Neural cell (in vitro differentiated cells): Measurements from ENCODE around the gene DERA. TPM values are rescaled to one million over a fixed set of nuclear protein-coding genes. Genes with fewer than 3 reads are reported as not detected.
"Not testable (repeated sequence)": the region's sequence is repeated elsewhere in the genome, so short reads cannot be mapped to it uniquely, and the experiment has no call there.

ENCODE experiments used
- H2AFZ ChIP-seq: fragments of 200-600, 300-800 bp; sonication (generic), shearing (Covaris generic); 2 replicates; pipeline ENCODE4 v1.6.0; 2014; ENCODE audit warnings: low read depth, mild to moderate bottlenecking, antibody characterized with exemption, low read length, moderate library complexity
- H3F3A ChIP-seq: fragments of 200-600 bp; shearing (Covaris generic); 2 replicates; pipeline ENCODE4 v1.6.1; 2016; ENCODE audit warnings: mild to moderate bottlenecking, moderate library complexity, mixed read lengths, antibody characterized with exemption, low read length; ENCODE audit not compliant: insufficient read depth, poor library complexity, severe bottlenecking
- H3K27ac ChIP-seq: fragments of 200-600, 300-800 bp; sonication (generic), shearing (Covaris generic); 2 replicates; pipeline ENCODE4 v1.5.1; 2014; ENCODE audit warnings: mild to moderate bottlenecking, low read length, moderate library complexity
- H3K27me3 ChIP-seq: fragments of 300-800, 200-600 bp; sonication (generic), shearing (Covaris generic); 2 replicates; pipeline ENCODE4 v1.6.0; 2014; ENCODE audit warnings: mild to moderate bottlenecking, low read depth, low read length, moderate library complexity; ENCODE audit not compliant: insufficient read depth
- H3K36me3 ChIP-seq: fragments of 300-800, 200-600 bp; sonication (generic), shearing (Covaris generic); 2 replicates; pipeline ENCODE4 v1.5.1; 2014; ENCODE audit warnings: mild to moderate bottlenecking, antibody characterized with exemption, low read length, moderate library complexity; ENCODE audit not compliant: insufficient read depth
- H3K4me2 ChIP-seq: fragments of 300-800, 200-600 bp; sonication (generic), shearing (Covaris generic); 2 replicates; pipeline ENCODE4 v1.6.0; 2014; ENCODE audit warnings: mild to moderate bottlenecking, low read length
- H3K4me3 ChIP-seq: fragments of 300-800, 200-600 bp; sonication (generic), shearing (Covaris generic); 2 replicates; pipeline ENCODE4 v1.5.1; 2014; ENCODE audit warnings: mild to moderate bottlenecking, low read length, moderate library complexity
- H3K79me2 ChIP-seq: fragments of 200-600 bp; shearing (Covaris generic); replicated peaks from 2 replicates; pipeline ENCODE4 v1.6.0; 2014; ENCODE audit warnings: mild to moderate bottlenecking, low read length, moderate library complexity; ENCODE audit not compliant: insufficient read depth
- H3K9ac ChIP-seq: fragments of 300-800, 200-600 bp; sonication (generic), shearing (Covaris generic); 2 replicates; pipeline ENCODE4 v1.6.1; 2016; ENCODE audit warnings: mild to moderate bottlenecking, low read length, mixed read lengths
- H3K9me2 ChIP-seq: fragments of 200-600 bp; shearing (Covaris generic); 2 replicates; pipeline ENCODE4 v1.6.1; 2016; ENCODE audit warnings: mild to moderate bottlenecking, low read length, mixed read lengths; ENCODE audit not compliant: insufficient read depth
- H3K9me3 ChIP-seq: fragments of 200-600, 300-800 bp; sonication (generic), shearing (Covaris generic); 2 replicates; pipeline ENCODE4 v1.6.1; 2016; ENCODE audit warnings: mild to moderate bottlenecking, mixed run types, low read length, moderate library complexity, mixed read lengths
- H4K20me1 ChIP-seq: fragments of 200-600 bp; shearing (Covaris generic); 2 replicates; pipeline ENCODE4 v1.6.1; 2016; ENCODE audit warnings: mild to moderate bottlenecking, mixed run types; ENCODE audit not compliant: insufficient read depth
- EP300 ChIP-seq: fragments of 450-650 bp; conservative IDR thresholded peaks from 2 replicates; pipeline ENCODE4 v1.6.1; 2014; ENCODE audit warnings: antibody characterized with exemption, mild to moderate bottlenecking, moderate library complexity; ENCODE audit not compliant: poor library complexity, severe bottlenecking
- EZH2 ChIP-seq: fragments of 200-600, 300-800 bp; shearing (Covaris generic), sonication (generic); IDR thresholded peaks from 2 replicates; pipeline ENCODE4 v1.6.1; 2014; ENCODE audit warnings: antibody characterized with exemption, low read length, borderline replicate concordance, mild to moderate bottlenecking; ENCODE audit not compliant: insufficient read depth, poor library complexity, severe bottlenecking
- MXI1 ChIP-seq: fragments of 450-650 bp; conservative IDR thresholded peaks from 2 replicates; pipeline ENCODE4 v1.6.1; 2014; ENCODE audit warnings: antibody characterized with exemption, mild to moderate bottlenecking; ENCODE audit not compliant: poor library complexity, severe bottlenecking
- POLR2AphosphoS5 ChIP-seq: IDR thresholded peaks from 2 replicates; pipeline ENCODE4 v1.6.1; 2012
- RAD21 ChIP-seq: fragments of 450-650 bp; conservative IDR thresholded peaks from 2 replicates; pipeline ENCODE4 v1.6.1; 2014; ENCODE audit warnings: antibody characterized with exemption, mild to moderate bottlenecking, moderate library complexity
- SMC3 ChIP-seq: fragments of 450-650 bp; conservative IDR thresholded peaks from 2 replicates; pipeline ENCODE4 v1.6.1; 2014; ENCODE audit warnings: antibody characterized with exemption, mild to moderate bottlenecking, moderate library complexity; ENCODE audit not compliant: poor library complexity
- TAF1 ChIP-seq: IDR thresholded peaks from 2 replicates; pipeline ENCODE4 v1.6.1; 2012; ENCODE audit warnings: low read depth
- polyA plus RNA-seq: library from polyadenylated mRNA; depleted of rRNA; stranded (reverse); fragments of >200 nt; gene quantifications from 2 replicates; pipeline ENCODE4 v1.2.3, GENCODE V29; 2014
- TF ChIP-seq, protein P1 (sequence below): IDR thresholded peaks from 2 replicates; pipeline ENCODE4 v1.6.1; 2012; ENCODE audit warnings: borderline replicate concordance
- TF ChIP-seq, protein P2 (sequence below): fragments of 450-650 bp; IDR thresholded peaks from 2 replicates; pipeline ENCODE4 v1.5.1; 2014; ENCODE audit warnings: antibody characterized with exemption, mild to moderate bottlenecking, moderate library complexity; ENCODE audit not compliant: poor library complexity, severe bottlenecking

Gene DERA
- polyA plus RNA-seq, 1 donor from 2014 or later, result 7.7 TPM

DNA sequence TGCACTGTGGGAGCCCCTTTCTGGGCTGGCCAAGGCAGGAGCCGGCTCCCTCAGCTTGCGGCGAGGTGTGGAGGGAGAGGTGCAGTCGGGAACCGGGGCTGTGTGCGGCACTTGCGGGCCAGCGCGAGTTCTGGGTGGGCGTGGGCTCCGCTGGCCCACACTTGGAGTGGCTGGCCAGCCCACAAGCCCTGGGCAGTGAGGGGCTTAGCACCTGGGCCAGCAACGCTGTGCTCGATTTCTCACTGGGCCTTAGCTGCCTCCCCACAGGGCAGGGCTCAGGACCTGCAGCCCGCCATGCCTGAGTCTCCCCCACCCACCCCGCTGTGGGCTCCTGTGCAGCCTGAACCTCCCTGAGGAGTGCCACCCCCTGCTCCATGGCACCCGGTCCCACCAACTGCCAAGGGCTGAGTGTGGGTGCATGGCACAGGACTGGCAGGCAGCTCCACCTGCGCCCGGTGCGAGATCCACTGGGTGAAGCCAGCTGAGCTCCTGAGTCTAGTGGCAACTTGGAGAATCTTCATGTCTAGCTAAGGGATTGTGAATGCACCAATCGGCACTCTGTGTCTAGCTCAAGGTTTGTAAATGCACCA is 36.5 kb upstream of the DERA start:
- H4K20me1 ChIP-seq, H3K27ac ChIP-seq, H3K9me2 ChIP-seq, H3K9me3 ChIP-seq, H3K4me3 ChIP-seq, H3F3A ChIP-seq, H3K79me2 ChIP-seq, H2AFZ ChIP-seq, H3K9ac ChIP-seq, H3K27me3 ChIP-seq, H3K36me3 ChIP-seq, H3K4me2 ChIP-seq: not testable (repeated sequence)

DNA sequence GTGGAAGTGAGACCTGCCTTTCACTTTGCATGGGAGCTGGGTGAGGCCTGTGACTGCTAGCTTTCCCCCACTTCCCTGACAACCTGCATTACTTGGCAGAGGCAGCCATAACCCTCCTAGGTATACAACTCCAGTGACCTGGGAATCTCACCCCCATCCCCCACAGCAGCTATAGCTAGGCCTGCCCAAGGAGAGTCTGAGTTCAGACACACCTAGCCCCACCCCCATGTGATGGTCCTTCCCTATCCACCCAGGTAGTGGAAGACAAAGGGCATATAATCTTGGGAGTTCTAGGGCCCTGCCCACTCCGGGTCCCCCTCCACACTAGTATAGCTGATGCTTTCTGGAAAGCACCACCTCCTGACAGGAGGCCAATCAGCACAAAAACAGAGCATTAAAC is 35.3 kb upstream of the DERA start:
- Histone ChIP-seq H3K27me3 (no peaks in the 10 kb centered on the region), H3K9me2 (no peaks in the 10 kb centered on the region), H3K4me3 (no peak overlapping the region), H3K9me3 (no peaks in the 10 kb centered on the region), H3K9ac (no peak overlapping the region), H3K36me3 (no peaks in the 10 kb centered on the region), H3K4me2 (no peak overlapping the region), H4K20me1 (no peaks in the 10 kb centered on the region), H3K79me2 (no peaks in the 10 kb centered on the region), H3K27ac (no peak overlapping the region), H2AFZ (no peak overlapping the region), H3F3A (no peaks in the 10 kb centered on the region)
- TF ChIP-seq, protein P1, sequence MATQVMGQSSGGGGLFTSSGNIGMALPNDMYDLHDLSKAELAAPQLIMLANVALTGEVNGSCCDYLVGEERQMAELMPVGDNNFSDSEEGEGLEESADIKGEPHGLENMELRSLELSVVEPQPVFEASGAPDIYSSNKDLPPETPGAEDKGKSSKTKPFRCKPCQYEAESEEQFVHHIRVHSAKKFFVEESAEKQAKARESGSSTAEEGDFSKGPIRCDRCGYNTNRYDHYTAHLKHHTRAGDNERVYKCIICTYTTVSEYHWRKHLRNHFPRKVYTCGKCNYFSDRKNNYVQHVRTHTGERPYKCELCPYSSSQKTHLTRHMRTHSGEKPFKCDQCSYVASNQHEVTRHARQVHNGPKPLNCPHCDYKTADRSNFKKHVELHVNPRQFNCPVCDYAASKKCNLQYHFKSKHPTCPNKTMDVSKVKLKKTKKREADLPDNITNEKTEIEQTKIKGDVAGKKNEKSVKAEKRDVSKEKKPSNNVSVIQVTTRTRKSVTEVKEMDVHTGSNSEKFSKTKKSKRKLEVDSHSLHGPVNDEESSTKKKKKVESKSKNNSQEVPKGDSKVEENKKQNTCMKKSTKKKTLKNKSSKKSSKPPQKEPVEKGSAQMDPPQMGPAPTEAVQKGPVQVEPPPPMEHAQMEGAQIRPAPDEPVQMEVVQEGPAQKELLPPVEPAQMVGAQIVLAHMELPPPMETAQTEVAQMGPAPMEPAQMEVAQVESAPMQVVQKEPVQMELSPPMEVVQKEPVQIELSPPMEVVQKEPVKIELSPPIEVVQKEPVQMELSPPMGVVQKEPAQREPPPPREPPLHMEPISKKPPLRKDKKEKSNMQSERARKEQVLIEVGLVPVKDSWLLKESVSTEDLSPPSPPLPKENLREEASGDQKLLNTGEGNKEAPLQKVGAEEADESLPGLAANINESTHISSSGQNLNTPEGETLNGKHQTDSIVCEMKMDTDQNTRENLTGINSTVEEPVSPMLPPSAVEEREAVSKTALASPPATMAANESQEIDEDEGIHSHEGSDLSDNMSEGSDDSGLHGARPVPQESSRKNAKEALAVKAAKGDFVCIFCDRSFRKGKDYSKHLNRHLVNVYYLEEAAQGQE, result no peak
- TF ChIP-seq, protein P2, sequence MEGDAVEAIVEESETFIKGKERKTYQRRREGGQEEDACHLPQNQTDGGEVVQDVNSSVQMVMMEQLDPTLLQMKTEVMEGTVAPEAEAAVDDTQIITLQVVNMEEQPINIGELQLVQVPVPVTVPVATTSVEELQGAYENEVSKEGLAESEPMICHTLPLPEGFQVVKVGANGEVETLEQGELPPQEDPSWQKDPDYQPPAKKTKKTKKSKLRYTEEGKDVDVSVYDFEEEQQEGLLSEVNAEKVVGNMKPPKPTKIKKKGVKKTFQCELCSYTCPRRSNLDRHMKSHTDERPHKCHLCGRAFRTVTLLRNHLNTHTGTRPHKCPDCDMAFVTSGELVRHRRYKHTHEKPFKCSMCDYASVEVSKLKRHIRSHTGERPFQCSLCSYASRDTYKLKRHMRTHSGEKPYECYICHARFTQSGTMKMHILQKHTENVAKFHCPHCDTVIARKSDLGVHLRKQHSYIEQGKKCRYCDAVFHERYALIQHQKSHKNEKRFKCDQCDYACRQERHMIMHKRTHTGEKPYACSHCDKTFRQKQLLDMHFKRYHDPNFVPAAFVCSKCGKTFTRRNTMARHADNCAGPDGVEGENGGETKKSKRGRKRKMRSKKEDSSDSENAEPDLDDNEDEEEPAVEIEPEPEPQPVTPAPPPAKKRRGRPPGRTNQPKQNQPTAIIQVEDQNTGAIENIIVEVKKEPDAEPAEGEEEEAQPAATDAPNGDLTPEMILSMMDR, result no peak
- TF ChIP-seq SMC3 (no peak), MXI1 (no peak), EP300 (no peak), RAD21 (no peak), POLR2AphosphoS5 (no peak), EZH2 (no peak), TAF1 (no peak)

DNA sequence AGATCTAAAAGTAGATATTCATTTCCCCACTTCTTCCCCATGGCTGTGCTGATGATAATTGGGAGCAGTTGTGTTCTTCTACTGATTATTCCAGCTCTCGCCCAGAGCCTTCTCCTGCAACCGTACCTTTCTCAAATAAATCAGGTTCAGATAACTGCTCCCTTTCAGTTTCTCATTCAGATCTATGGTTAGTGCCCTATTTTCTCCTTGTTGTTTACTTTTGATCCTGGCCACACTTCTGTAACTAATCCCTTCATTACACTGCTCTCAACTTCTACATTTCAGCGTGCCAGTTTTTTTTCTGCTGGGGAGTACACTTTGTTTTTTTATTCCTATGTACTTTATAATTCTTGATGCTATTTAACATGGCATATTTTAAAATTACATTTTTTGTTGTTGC is 31.7 kb upstream of the DERA start:
- Histone ChIP-seq H3K9me2 (no peaks in the 10 kb centered on the region), H2AFZ (no peak overlapping the region), H3F3A (peaks cover 5% of the 10 kb centered on the region), H3K79me2 (peaks cover 22% of the 10 kb centered on the region), H3K27me3 (no peaks in the 10 kb centered on the region), H3K27ac (no peak overlapping the region), H3K4me3 (no peak overlapping the region), H3K9me3 (no peaks in the 10 kb centered on the region), H3K36me3 (no peaks in the 10 kb centered on the region), H3K9ac (no peak overlapping the region), H4K20me1 (no peaks in the 10 kb centered on the region), H3K4me2 (no peak overlapping the region)
- TF ChIP-seq SMC3, result no peak
- no peak for TF ChIP-seq MXI1
